Loucy (cell line): ENCODE results near the gene SGO2.

Source experiments
- EZH2phosphoT487 ChIP-seq: fragments of 200-600 bp; IDR thresholded peaks from 2 replicates; pipeline ENCODE4 v1.6.1; 2018; ENCODE audit warnings: antibody characterized with exemption, mild to moderate bottlenecking, moderate library complexity, borderline replicate concordance
- TF ChIP-seq, protein P1 (sequence below): fragments of 200-600 bp; sonication (generic); conservative IDR thresholded peaks from 2 replicates; pipeline ENCODE4 v1.5.1; 2014; ENCODE audit warnings: mild to moderate bottlenecking, antibody characterized with exemption, low read length

GRCh38 chr2:200608341-200609027 lies 82.5 kb downstream of the SGO2 start:
- TF ChIP-seq, protein P1, sequence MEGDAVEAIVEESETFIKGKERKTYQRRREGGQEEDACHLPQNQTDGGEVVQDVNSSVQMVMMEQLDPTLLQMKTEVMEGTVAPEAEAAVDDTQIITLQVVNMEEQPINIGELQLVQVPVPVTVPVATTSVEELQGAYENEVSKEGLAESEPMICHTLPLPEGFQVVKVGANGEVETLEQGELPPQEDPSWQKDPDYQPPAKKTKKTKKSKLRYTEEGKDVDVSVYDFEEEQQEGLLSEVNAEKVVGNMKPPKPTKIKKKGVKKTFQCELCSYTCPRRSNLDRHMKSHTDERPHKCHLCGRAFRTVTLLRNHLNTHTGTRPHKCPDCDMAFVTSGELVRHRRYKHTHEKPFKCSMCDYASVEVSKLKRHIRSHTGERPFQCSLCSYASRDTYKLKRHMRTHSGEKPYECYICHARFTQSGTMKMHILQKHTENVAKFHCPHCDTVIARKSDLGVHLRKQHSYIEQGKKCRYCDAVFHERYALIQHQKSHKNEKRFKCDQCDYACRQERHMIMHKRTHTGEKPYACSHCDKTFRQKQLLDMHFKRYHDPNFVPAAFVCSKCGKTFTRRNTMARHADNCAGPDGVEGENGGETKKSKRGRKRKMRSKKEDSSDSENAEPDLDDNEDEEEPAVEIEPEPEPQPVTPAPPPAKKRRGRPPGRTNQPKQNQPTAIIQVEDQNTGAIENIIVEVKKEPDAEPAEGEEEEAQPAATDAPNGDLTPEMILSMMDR: no peak
- TF ChIP-seq EZH2phosphoT487: no peak
